Kidney (tissue), 14 donors: ENCODE data around the gene COQ2. TPM values are rescaled to one million over a fixed set of nuclear protein-coding genes. Genes with fewer than 3 reads are reported as not detected.

Experiments
- DNase-seq, 5 donors: peaks; one replicate each; pipeline ENCODE4 v3.0.0-alpha.2; 2013 to 2020
- FAIRE-seq: peaks from 2 replicates; lab custom pipeline; 2012; peaks lifted over from hg19 to GRCh38; lab: Jason Lieb, UNC
- H3K27ac ChIP-seq, 2 donors: one replicate each; pipeline ENCODE4 v1.7.0; 2013; ENCODE audit warnings: low read depth in 2 of 2, low read length in 2 of 2, inconsistent platforms in 1 of 2
- H3K27me3 ChIP-seq: one replicate; pipeline ENCODE4 v1.7.1; 2013; ENCODE audit warnings: low read length, inconsistent platforms; ENCODE audit not compliant: control insufficient read depth, insufficient read depth
- H3K36me3 ChIP-seq, 3 donors: one replicate each; pipeline versions ENCODE4 v1.7.0 to v1.7.1; 2013; ENCODE audit warnings: low read length in 3 of 3, control low read depth in 1 of 3, inconsistent platforms in 1 of 3; ENCODE audit not compliant: insufficient read depth in 3 of 3, control insufficient read depth in 2 of 3
- H3K4me1 ChIP-seq, 3 donors: one replicate each; pipeline versions ENCODE4 v1.7.0 to v1.7.1; 2013; ENCODE audit warnings: low read length in 3 of 3, inconsistent platforms in 1 of 3, low read depth in 1 of 3; ENCODE audit not compliant: control insufficient read depth in 2 of 3, insufficient read depth in 2 of 3
- H3K4me3 ChIP-seq, 3 donors: one replicate each; pipeline versions ENCODE4 v1.7.0 to v1.8.1; 2013; ENCODE audit warnings: low read length in 3 of 3, control low read depth in 1 of 3, inconsistent platforms in 1 of 3
- H3K9ac ChIP-seq, 3 donors: one replicate each; pipeline versions ENCODE4 v1.7.0 to v1.7.1; 2013; ENCODE audit warnings: low read length in 3 of 3, control low read depth in 1 of 3, inconsistent platforms in 1 of 3
- H3K9me3 ChIP-seq, 3 donors: one replicate each; pipeline versions ENCODE4 v1.7.0 to v1.7.1; 2013; ENCODE audit warnings: low read length in 3 of 3, control low read depth in 1 of 3, inconsistent platforms in 1 of 3; ENCODE audit not compliant: control insufficient read depth in 2 of 3, insufficient read depth in 1 of 3
- CTCF ChIP-seq: IDR thresholded peaks from 3 replicates; pipeline ENCODE4 v1.5.1; 2012; ENCODE audit warnings: mild to moderate bottlenecking, moderate library complexity, borderline replicate concordance; ENCODE audit not compliant: insufficient read depth; ENCODE audit errors: extremely low read depth
- intact Hi-C: fragments of 100-400 bp; cut with DNase I; formaldehyde crosslinking; loops from one replicate; pipeline ENCODE4 v1.11.1; 2022
- polyA plus RNA-seq: library from polyadenylated mRNA; stranded (reverse); fragments of 350-450 nt; fragmentation: Illumina TruSeq; extraction: RNeasy Lipid Tissue Mini Kit (QIAGEN cat#74804); gene quantifications from one replicate; pipeline ENCODE4 v1.2.3, GENCODE V29; 2014; ENCODE audit warnings: low read depth, low replicate concordance; ENCODE audit not compliant: insufficient read depth
- total RNA-seq: library from RNA; stranded (reverse); fragmentation: NEBNext Ultra II Directional; extraction: Animal tissue kit (Norgen Biotek cat#: 25700); gene quantifications from one replicate; pipeline ENCODE4 v1.2.1, GENCODE V29; 2021
- donor health status: control.
- donor health status: control.
- donor health status: control.
- donor health status: control.
- donor health status: control.
- donor health status: DM: yes; HTN: yes; CAD: no.
- donor health status: Normal renal cell carcinoma (clear cell type).

Gene COQ2
- total and polyA plus RNA-seq, 2 donors from 2014 or later: 8.1 to 11.6 TPM

GRCh38 chr4:83266689-83267088 is 17.9 kb downstream of the COQ2 start:
- Histone ChIP-seq H3K4me1 (no peaks in the 10 kb centered on the region), H3K36me3 (peaks cover 0 to 8% (median 0%) of the 10 kb centered on the region in 3 donors), H3K4me3 (no peak overlapping the region), H3K9me3 (no peaks in the 10 kb centered on the region), H3K27ac (no peak overlapping the region), H3K9ac (no peak overlapping the region), H3K27me3 (no peaks in the 10 kb centered on the region)
- no peak for TF ChIP-seq CTCF
- no peak for FAIRE-seq
- DNase-seq: no peak
- intact Hi-C loops: loop anchor here (10.0 kb wide), 1 partner anchor 192 kb away; no protein-coding TSS in a partner anchor

GRCh38 chr4:83263106-83263505 is 21.5 kb downstream of the COQ2 start:
- no peak overlapping the region for H3K9ac ChIP-seq
- H3K4me3 ChIP-seq: no peak overlapping the region
- H3K27me3 ChIP-seq: no peaks in the 10 kb centered on the region
- peaks cover 0 to 2% (median 0%) of the 10 kb centered on the region in 3 donors for H3K36me3 ChIP-seq
- H3K9me3 ChIP-seq: no peaks in the 10 kb centered on the region
- no peak for TF ChIP-seq CTCF
- H3K27ac ChIP-seq: no peak overlapping the region
- intact Hi-C loops: loop anchor here (10.0 kb wide), 1 partner anchor 188 kb away; no protein-coding TSS in a partner anchor
- H3K4me1 ChIP-seq: peaks cover 0 to 2% (median 0%) of the 10 kb centered on the region in 3 donors
- no peak for DNase-seq
- FAIRE-seq: no peak

GRCh38 chr4:83262682-83263081 is 21.9 kb downstream of the COQ2 start:
- Histone ChIP-seq H3K27me3 (no peaks in the 10 kb centered on the region), H3K4me3 (no peak overlapping the region), H3K9me3 (no peaks in the 10 kb centered on the region), H3K36me3 (peaks cover 0 to 2% (median 0%) of the 10 kb centered on the region in 3 donors), H3K27ac (no peak overlapping the region), H3K4me1 (peaks cover 0 to 2% (median 0%) of the 10 kb centered on the region in 3 donors), H3K9ac (no peak overlapping the region)
- TF ChIP-seq CTCF: no peak
- FAIRE-seq (no peak), DNase-seq (no peak)
- intact Hi-C loops: loop anchor here (10.0 kb wide), 1 partner anchor 188 kb away; no protein-coding TSS in a partner anchor

- H3K9ac ChIP-seq: no peak overlapping the region
- peaks cover 0 to 2% (median 0%) of the 10 kb centered on the region in 3 donors for H3K4me1 ChIP-seq
- DNase-seq: no peak
- no peak overlapping the region for H3K27ac ChIP-seq
- no peak for TF ChIP-seq CTCF
- peaks cover 0 to 2% (median 0%) of the 10 kb centered on the region in 3 donors for H3K36me3 ChIP-seq
- no peaks in the 10 kb centered on the region for H3K27me3 ChIP-seq
- H3K4me3 ChIP-seq: no peak overlapping the region
- no peak for FAIRE-seq
- intact Hi-C loops: loop anchor here (10.0 kb wide), 1 partner anchor 187 kb away; no protein-coding TSS in a partner anchor
- no peaks in the 10 kb centered on the region for H3K9me3 ChIP-seq
These were observed 23.3 kb downstream of the COQ2 start for GRCh38 chr4:83261307-83261706.
